Dendritic cell treated with granulocyte-macrophage colony-stimulating factor and Interleukin-4, amounts not matched to agents 40 ng/mL and 50 ng/mL, for 4 days (primary cell): ENCODE results near the gene ATAD5.
"Not testable (repeated sequence)": the region's sequence is repeated elsewhere in the genome, so short reads cannot be mapped to it uniquely, and the experiment has no call there.

Experiments
- H3K27ac Mint-ChIP-seq: one replicate; pipeline ENCODE4 v1.8.0; 2022; ENCODE audit warnings: mild to moderate bottlenecking, mixed read lengths
- H3K27me3 Mint-ChIP-seq: one replicate; pipeline ENCODE4 v1.8.0; 2022; ENCODE audit warnings: mild to moderate bottlenecking, mixed read lengths
- H3K36me3 Mint-ChIP-seq: one replicate; pipeline ENCODE4 v1.8.0; 2022; ENCODE audit warnings: low read depth, mixed read lengths
- H3K4me1 Mint-ChIP-seq: one replicate; pipeline ENCODE4 v1.8.0; 2022; ENCODE audit warnings: low read depth, mixed read lengths
- H3K4me3 Mint-ChIP-seq: one replicate; pipeline ENCODE4 v1.8.0; 2022; ENCODE audit warnings: mild to moderate bottlenecking, moderate library complexity, mixed read lengths
- H3K9me3 Mint-ChIP-seq: one replicate; pipeline ENCODE4 v1.8.0; 2022; ENCODE audit warnings: mixed read lengths
- intact Hi-C: fragments of 100-400 bp; cut with micrococcal nuclease; formaldehyde crosslinking; loops from one replicate; pipeline ENCODE4 v1.15.0; 2022

ATAD5 gene

DNA sequence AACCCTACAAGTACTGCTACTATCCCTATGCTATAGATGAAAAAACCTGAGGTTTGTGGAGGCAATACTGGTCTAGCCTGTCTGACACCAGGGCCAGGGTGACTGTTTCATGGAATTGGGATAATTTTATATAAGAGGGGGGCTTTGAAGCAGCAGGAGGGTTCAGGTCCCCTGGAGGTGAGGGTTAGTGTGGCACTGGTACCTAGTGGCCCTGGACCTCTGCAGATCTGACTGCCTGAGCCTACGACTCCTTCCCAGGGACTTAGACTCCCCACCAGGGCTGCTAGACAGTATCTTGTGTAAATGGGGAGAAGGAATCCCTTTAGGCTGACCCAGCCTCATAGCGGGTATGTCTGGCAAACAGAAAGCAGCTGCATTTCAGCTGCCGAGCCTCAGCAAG, 96.8 kb downstream of the ATAD5 start:
- intact Hi-C loops = loop anchor here (10.0 kb wide), 1 partner anchor 286 kb away; no protein-coding TSS in a partner anchor
- H3K4me3 Mint-ChIP-seq = no peak overlapping the region
- no peak overlapping the region for H3K27ac Mint-ChIP-seq
- no peaks in the 10 kb centered on the region for H3K9me3 Mint-ChIP-seq
- peaks cover 31% of the 10 kb centered on the region for H3K4me1 Mint-ChIP-seq
- H3K27me3 Mint-ChIP-seq = no peaks in the 10 kb centered on the region
- peaks cover 96% of the 10 kb centered on the region for H3K36me3 Mint-ChIP-seq

DNA sequence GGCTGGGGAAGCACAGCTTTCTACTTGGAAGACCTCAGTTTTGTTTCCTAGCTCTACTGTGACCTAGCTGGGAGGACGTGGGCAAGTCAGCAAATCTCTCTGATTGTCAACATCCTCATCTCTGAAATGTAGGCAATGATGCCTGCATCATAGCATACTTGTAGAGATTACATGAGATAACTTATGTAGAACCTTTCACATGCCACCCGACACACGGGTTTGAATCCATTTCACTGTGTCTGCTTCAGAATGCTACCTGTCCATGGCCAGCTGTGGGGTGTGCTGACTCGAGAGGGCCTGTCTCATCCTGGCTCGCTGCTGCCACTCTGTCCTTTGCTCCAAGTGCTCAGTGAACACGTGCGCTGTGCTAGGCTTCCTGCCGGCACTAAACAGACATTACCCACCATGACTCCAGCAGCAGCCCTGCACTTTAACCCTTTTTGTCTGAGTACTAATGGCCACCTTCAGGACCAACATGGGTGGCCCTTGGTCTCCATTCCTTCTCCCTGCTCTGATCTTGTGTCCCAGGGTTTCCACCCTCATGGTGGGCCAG, 97.4 kb downstream of the ATAD5 start:
- peaks cover 96% of the 10 kb centered on the region for H3K36me3 Mint-ChIP-seq
- H3K4me1 Mint-ChIP-seq = peaks cover 31% of the 10 kb centered on the region
- no peaks in the 10 kb centered on the region for H3K9me3 Mint-ChIP-seq
- H3K4me3 Mint-ChIP-seq = no peak overlapping the region
- intact Hi-C loops = loop anchor here (10.0 kb wide), 1 partner anchor 286 kb away; no protein-coding TSS in a partner anchor
- H3K27me3 Mint-ChIP-seq = no peaks in the 10 kb centered on the region
- H3K27ac Mint-ChIP-seq = no peak overlapping the region

DNA sequence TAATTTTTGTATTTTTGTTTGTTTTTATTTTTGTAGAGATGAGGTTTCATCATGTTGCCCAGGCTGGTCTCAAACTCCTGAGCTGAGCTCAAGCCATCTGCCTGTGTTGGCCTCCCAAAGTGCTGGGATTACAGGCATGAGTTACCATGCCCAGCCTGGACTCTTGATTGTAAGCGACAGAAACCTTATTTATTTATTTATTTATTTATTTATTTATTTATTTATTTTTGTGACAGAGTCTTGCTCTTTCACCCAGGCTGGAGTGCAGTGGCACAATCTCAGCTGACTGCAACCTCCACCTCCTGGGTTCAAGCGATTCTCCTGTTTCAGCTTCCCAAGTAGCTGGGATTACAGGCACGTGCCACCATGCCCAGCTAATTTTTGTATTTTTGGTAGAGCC, 98.1 kb downstream of the ATAD5 start:
- H3K4me3 Mint-ChIP-seq, H3K27me3 Mint-ChIP-seq, H3K9me3 Mint-ChIP-seq, H3K27ac Mint-ChIP-seq: not testable (repeated sequence)
- Mint-ChIP-seq H3K36me3 (peaks cover 99% of the 10 kb centered on the region), H3K4me1 (peaks cover 26% of the 10 kb centered on the region)
- intact Hi-C loops = loop anchor here (10.0 kb wide), 1 partner anchor 285 kb away; no protein-coding TSS in a partner anchor

DNA sequence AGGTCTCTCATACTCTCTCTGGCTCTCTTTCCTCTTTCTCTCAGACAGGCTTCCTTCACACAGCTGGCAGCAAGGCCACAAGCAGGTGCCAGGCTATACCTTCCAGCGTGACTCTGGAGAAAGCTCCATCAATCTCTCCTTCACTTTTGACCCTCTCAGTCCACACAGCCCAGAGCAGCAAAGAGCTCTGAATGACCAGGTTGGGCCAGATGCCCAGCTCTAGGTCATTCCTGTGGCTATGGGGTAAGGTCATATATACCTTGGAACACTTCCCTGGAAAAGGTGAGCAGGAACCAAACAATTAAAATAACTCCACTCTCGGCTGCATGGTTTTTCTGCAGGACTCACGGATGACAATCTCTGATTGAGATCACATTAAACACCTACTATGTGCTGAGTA, 98.7 kb downstream of the ATAD5 start:
- intact Hi-C loops = no loop called here
- H3K4me1 Mint-ChIP-seq = peaks cover 22% of the 10 kb centered on the region
- no peak overlapping the region for H3K4me3 Mint-ChIP-seq
- H3K27ac Mint-ChIP-seq = no peak overlapping the region
- H3K36me3 Mint-ChIP-seq = peaks cover 100% of the 10 kb centered on the region
- H3K9me3 Mint-ChIP-seq = no peaks in the 10 kb centered on the region
- H3K27me3 Mint-ChIP-seq = no peaks in the 10 kb centered on the region

DNA sequence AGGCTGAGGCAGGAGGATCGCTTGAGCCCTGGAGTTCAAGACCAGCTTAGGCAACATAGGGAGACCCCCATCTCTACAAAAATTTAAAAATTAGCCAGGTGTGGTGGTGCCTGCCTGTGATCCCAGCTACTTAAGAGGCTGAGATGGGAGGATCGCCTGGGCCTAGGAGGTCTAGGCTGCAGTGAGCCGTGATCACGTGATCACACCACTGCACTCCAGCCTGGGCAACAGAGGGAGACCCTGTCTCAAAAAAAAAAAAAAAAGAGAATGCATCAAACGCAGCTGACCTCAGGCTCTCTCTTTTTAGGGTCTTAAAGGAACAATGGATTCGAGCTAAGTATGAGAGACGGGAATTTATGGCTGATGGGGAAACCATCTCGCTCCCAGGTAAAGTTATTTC, 99.8 kb downstream of the ATAD5 start:
- H3K4me1 Mint-ChIP-seq = peaks cover 11% of the 10 kb centered on the region
- H3K27me3 Mint-ChIP-seq, H3K9me3 Mint-ChIP-seq, H3K27ac Mint-ChIP-seq, intact Hi-C loops, H3K4me3 Mint-ChIP-seq: not testable (repeated sequence)
- peaks cover 100% of the 10 kb centered on the region for H3K36me3 Mint-ChIP-seq

DNA sequence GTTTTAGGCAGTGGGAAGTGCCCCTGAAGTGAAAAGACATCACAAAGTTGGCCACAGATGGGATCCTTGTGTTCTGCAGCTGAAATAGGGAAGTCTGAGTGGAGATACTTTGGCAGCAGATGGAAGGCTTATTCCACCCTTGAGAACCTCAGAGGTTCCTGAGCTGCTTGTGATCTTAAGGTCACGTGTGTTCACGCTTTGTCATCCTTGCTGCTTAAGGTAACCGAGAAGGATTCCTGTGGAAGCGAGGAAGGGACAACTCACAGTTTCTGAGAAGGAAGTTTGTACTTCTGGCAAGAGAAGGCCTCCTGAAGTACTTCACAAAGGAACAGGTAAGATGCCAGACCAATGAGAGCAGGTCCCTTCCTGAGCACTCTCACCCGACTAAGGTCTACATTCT, 102.2 kb downstream of the ATAD5 start:
- H3K4me3 Mint-ChIP-seq = no peak overlapping the region
- no peaks in the 10 kb centered on the region for H3K27me3 Mint-ChIP-seq
- peaks cover 21% of the 10 kb centered on the region for H3K4me1 Mint-ChIP-seq
- H3K27ac Mint-ChIP-seq = no peak overlapping the region
- H3K9me3 Mint-ChIP-seq = no peaks in the 10 kb centered on the region
- H3K36me3 Mint-ChIP-seq = peaks cover 100% of the 10 kb centered on the region
- intact Hi-C loops = no loop called here

DNA sequence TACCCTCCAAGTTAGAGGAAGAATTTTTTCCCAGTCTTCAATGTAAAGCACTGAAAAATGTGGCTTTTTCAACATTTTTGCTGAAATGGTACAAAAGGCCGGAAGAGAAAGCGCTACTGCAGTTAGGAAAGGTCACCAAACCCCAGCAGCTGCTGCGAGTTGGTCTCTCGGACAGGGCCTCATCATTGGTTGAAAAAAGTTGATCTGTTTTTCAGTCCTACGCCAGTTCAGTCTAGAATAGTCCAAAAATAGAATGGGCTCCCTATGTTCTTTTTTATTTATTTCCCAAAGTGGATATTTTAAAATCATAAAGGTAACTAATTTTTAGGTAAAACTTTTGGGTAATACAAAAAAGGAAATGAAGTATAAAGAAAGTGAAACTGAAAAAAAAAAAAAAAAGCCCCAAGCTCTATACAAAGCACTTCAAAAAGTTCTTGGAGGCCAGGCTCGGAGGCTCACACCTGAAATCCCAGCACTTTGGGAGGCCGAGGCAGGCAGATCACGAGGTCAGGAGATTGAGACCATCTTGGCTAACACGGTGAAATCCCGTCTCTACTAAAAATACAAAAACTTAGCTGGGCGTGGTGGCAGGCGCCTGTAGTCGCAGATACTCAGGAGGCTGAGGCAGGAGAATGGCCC, 107.4 kb downstream of the ATAD5 start:
- intact Hi-C loops = no loop called here
- Mint-ChIP-seq H3K4me3 (no peak overlapping the region), H3K27me3 (no peaks in the 10 kb centered on the region), H3K36me3 (peaks cover 100% of the 10 kb centered on the region), H3K4me1 (peaks cover 16% of the 10 kb centered on the region), H3K9me3 (no peaks in the 10 kb centered on the region), H3K27ac (peak overlapping the region; percentile 34)

DNA sequence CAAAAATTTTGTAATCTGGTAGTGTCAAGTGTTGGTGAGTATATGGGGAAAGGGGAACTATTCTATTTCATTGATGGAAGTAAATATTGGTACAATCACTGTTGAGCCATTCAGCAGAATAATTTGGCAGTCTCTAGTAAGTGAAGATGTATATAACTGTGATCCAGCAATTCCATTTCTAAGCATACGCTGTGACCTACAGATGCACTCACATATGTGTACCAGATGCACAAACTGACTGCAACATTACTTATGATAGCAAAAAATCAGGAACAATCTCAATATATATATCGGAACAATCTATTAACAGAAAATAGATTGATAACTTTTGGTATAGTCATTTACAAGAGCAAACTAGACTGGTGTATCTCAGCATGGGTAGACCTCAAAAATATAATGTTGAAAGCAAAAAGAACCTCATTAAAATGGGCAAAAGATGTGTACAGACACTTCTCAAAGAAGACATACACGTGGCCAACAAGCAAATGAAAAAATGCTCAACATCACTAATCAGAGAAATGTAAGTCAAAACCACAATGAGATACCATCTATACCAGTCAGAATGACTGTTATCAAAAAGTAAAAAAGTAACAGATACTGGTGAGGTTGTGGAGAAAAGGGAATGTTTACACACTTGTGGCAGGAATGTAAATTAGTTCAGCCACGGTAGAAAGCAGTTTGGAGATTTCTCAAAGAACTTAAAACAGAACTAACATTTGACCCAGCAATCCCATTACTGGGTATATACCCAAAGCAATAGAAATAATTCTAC, 110.7 kb downstream of the ATAD5 start:
- Mint-ChIP-seq H3K9me3 (no peaks in the 10 kb centered on the region), H3K27ac (no peak overlapping the region), H3K27me3 (no peaks in the 10 kb centered on the region), H3K4me3 (no peak overlapping the region), H3K36me3 (peaks cover 100% of the 10 kb centered on the region), H3K4me1 (peaks cover 14% of the 10 kb centered on the region)
- intact Hi-C loops = loop anchor here (5.0 kb wide), 1 partner anchor 45 kb away; no protein-coding TSS in a partner anchor
